ENCODE data around the gene MICAL2.

The MICAL2 gene

DNA sequence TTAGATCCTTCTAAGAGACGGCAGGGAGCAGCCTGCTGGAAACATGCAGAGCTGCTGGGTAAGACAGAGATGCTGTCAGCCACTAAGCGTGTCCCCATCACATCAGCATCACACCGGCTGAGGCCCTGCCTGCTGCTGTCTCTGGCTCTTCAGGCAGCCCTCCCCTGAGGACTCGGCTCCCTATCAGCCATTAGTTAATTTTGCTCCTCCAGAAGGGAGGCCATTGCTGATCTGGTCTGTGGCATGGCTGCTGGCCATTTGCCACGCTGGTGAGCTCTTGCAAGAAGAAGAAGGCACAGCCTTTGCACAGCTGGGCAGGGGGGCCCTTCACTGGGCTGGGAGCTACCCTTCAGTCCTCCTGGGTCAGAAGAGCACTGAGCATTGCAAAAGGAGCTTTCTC lies 135.8 kb downstream of the MICAL2 start:
- DNase-seq (ENCODE audit: low spot score), result no peak

DNA sequence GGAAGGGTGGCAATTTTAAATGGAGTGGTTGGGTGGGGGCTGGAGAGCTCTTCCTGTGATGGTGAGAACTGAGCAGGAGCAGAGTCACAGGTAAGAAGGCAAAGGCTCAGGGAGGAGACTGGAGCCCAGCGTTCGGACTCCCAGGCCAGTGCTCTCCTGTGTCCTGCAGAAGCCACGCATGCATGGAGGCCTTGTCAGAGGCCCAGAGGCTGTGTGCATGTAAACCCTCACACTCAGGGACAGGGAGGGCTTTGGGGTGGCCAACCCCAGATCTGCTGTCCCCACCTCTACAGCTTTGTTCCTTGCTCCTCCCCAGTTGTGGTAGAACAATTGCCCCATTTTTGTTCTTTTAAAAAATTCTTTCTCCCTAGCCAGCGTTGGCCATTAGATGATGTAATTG lies 136.6 kb downstream of the MICAL2 start:
- DNase-seq (ENCODE audit: low spot score), result no peak

DNA sequence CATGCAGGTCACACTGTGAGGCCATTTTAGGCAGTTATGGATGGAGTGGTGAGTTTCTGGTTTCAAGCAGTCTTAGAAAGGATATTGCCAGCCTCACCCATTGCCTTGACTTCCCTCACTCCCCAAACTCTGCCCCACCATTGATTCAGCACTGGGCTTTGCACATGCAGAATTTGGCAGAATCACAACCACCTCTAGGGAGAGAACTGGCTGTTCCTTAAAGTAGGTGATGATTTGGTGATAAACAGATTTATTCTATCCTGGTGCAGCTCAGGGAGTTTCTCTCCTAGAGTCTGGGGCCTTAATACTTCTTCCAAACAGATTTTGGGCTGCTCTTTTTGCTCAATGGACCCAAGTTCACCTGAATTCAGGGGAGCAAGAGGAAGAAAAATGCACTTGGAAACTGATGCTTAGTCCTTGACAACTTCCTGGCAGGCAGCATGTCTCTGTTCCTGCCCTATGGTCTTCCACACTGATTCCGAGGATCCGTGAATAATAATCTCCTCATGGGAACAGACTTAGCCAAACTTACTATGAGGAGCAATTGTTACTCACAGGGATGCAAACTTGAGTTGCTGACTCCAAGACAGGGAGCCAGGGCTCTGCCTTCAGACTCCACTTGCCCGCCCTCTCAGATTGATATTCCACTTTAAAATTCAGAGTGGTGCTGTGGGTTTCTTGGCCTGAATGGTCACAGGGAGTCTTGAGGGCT lies 137.3 kb downstream of the MICAL2 start:
- no peak for DNase-seq (ENCODE audit: low spot score)

DNA sequence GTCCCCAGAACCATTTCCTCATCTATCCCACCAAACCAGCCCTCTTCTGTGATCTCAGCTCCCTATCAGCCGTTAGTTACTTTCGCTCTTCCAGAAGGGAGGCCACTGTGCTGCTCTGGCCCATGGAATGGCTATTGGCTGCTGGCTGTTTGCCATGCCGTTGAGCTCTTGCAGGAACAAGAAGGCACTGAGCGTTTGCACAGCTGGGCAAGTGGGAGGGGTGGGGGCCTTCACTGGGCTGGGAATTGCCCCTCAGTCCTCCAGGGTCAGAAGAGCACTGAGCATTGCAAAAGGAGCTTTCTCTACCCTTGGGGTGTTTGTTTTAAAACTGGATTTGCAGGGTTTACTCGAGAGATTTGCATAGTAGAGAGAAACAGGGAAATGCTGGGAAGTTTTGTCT lies 137.9 kb downstream of the MICAL2 start:
- peak; percentile 87 for DNase-seq (ENCODE audit: low spot score)

DNA sequence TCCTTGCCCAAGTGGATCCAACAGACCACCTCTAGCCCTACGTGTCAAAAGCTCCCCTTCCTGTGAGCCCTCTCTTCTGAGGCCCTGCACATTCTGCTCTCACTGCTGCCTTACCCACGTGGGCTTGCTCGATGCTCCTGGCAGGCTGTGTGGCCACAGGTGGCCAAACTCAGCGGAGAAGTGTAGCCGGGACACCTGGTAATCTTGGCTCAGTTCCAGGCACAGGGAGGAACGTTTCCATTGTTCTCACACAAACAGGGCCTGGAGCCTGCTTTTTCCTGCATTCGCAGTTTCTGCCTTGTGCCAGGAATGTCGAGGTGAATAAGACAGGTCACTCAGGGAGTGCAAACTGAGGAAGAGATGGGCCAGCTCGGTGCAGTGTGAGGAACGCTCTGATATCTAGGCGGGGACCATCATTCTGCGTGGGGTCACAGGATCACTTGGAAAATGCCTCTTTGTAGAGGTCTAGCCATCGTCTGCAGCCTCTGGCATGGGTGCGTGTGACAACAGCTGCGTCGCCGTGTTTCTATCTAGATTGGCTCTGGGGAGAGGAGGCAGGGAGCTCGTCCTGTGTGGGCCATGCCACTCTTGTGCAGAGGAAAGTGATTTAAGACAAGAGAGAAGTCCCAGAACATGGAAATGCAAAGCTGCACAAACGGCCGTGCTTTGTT lies 139.3 kb downstream of the MICAL2 start:
- no peak for DNase-seq (ENCODE audit: low spot score)

DNA sequence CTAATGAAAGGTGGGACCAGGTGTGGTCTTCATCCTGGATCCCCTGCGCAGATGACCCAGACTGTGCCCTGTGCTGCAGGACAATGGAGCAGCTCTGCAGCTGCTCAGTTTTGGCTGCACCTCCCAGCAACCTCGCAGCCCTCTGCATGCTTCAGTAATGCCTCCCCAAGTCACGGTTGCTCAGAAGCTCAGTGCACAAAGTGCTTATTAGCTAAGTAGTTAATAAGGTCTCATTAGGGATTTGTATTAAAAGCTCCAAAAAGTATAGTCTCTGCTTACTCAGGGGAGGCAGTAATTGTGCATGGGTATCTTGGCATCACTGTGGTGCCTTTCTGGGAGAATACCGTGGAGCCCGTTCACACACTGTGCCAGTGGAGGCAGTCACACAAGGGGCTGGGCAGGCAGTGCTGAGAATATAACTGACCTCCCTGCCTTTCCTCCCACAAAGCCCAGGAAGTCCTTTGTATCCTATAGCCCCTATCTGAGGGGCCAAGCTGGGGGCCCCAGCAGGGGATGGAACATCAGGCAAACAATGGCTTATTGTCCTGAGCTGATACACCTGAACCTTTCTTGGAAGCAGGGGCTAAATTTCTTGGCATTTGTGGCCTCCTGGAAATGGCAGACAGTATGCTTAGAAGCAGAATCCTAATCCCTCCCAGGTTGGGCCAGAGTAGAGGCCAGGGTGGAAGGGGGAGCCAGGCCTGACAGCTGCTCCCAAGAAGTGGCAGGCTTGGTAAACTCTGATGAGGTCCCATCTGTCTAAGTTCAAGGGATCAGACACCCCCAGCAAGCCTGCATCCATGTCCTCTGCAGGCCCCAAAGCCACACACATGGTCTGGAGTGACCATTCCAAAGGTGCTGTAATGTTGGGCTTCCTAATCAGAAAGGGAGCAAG lies 141.5 kb downstream of the MICAL2 start:
- no peak for DNase-seq (ENCODE audit: low spot score)

DNA sequence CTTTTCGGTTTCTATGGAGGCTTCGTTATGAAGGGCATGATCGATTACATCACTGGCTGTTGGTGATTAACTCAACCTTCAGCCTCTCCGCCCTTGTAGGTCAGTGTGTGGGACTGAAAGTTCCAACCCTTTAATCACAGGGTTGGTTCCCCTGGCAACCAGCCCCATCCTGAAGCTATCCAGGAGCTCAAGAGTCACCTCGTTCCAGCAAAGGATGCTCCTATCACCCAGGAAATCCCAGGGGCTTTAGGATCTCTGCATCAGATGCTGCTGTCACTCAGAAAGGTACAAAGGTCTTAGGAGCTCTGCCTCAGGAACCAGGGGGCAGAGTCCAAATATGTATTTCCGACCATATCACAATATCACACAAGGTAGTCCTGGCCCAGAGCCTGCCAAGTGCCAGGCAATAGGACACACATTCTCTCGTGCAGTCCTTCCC lies 143.5 kb downstream of the MICAL2 start:
- DNase-seq (ENCODE audit: low spot score), result no peak

DNA sequence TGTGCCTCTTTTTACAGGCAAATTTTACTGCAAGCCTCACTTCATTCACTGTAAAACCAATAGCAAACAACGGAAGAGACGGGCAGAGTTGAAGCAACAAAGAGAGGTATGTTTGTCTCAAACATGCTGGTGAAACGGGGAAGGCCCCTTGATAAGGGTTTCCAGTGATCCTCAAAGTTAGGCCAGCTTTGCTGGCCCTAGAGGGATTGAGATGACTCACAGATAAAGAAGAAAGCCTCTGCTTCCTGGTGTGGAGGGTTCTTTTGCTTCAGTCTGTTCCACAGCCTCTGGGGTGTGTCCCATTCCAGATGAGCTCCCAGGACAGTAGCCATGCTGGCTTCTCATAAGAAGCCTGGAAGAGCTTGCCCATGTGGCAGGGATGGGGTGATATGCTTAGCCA lies 148.1 kb downstream of the MICAL2 start:
- DNase-seq (ENCODE audit: low spot score), result no peak

DNA sequence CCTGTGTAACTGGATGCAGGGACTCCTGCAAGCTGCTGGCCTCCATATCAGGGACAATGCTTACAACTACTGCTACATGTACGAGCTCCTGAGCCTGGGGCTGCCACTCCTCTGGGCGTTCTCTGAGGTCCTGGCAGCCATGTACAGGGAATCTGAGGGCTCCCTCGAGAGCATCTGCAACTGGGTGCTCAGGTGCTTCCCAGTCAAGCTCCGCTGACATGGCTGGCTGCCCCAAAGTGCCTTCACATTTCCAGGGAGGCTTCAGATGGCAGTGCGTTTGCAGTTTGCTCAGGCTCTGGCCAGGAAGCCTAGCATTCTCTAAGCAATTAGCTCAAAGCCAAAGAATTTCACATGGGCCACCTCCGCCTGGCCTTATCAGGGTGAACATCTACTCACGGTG lies 149.6 kb downstream of the MICAL2 start:
- DNase-seq (ENCODE audit: low spot score), result no peak

DNA sequence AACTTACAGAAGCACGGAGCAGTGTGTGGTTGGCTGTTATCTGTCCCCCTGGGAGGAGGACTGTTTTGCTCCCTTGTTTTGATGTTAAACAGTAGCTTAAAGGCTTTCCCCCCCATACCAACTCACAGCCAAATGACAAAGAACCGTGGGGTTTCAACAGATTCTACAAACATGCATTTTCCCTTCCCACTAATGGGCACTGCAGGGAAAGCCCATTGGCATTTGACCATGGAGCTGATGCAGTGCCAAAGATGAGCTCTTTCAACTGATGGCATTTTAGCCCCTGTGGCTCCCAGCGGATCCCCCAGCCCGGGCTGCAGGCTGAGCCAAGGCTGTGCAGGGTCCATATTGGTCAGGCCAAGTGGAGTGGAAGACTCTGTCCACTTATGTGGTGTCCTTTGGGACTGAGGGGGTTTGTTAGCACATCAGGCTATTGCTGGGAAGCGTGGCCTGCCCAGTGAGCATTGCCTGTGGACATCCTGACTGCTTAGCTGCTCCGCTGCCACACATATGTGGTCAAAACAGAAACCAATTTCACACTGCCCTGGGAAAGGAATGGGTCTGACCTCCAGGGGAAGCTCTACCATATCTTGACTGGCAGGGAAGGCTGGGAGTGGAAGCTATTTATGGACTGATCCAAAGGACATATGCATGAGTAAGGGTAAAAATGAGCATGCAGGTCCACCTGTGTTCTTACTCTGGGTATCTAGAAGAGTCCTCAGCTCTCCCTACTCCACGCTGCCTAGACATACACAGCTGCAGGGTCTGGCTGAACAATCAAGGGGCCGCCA lies 150.5 kb downstream of the MICAL2 start:
- no peak for DNase-seq (ENCODE audit: low spot score)

DNA sequence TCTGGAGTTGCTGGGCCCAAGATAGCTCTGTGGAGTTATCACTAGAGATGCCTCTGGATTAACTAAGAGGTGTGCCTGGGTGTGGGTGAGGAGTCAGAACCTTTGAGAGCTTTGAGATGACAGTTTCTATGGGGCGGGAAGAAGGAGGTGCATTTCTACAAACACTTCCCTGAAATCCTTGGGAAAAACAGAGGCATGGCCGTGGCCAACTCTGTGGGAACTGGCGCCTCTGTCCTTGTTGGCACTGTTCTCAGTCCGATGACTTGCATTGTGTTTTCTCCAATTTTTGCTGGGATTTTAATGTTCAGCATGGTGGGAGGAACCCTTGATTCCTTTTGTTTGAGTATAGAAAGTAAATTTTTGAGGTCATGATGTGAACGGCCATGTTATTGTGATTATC lies 151.2 kb downstream of the MICAL2 start:
- DNase-seq (ENCODE audit: low spot score), result no peak

DNA sequence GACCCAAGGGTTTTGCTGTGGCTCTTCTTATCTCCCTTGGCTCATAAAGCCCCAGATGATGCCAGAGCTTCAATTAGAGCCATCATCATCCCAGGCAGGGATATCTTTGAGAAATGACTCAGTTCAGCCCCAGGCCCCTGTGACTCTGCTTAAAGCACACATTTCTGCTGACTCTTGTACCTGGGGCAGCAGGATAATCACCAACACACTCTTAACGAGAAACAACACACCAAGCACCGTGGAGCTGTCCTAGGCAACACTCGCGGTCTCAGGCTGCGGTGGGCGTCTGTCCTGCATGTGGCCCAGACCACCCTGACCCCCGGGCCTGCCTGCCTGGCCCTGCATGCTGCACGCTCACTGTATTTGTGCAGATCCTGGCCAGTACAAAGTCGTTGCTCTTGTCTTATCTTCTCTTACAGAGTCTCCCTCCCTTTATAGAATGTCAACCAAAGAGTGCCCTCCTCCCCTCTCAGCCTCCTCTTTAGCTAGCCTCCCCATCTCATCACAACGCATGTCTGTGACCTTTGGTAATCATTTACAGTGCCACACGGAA lies 152.8 kb downstream of the MICAL2 start:
- DNase-seq (ENCODE audit: low spot score), result no peak

DNA sequence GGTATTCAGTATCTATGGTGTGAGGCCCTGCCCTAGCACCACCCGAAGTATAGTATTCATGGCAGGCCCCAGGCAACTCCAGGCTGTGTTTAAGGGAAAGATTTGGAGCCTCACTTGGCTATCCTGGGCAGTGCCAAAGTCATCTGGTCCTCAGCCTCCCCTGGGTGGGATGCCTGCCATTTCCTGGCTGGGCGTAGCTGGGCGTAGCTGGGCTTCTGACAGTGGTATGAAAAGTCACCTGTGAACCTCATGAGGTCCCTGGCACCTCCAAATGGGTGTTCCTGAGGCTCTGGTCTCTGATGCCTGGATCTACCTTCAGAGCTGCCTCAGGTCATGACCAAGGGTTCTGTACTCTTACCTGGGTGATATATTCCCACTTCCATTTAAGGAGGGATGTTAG lies 154.0 kb downstream of the MICAL2 start:
- no peak for DNase-seq (ENCODE audit: low spot score)

DNA sequence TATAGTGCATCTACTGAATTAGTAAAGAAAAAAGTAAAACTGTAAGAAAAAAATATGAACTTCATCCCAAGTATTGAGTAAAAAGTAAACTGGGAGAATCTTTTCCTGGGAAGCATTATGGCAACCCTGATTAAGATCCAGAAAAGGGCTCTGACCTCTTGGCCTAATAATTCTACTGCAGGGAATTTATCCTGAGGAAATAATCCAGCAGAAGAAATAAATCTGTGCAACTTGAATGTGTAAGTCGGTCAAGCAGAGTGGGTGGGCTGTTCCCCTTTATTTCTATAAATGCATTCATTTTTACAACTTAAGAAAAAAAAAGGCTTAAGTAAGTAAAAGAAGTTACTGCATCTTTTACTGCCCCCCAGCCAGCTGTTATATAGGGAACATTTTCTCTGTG lies 155.7 kb downstream of the MICAL2 start:
- no peak for DNase-seq (ENCODE audit: low spot score)

DNA sequence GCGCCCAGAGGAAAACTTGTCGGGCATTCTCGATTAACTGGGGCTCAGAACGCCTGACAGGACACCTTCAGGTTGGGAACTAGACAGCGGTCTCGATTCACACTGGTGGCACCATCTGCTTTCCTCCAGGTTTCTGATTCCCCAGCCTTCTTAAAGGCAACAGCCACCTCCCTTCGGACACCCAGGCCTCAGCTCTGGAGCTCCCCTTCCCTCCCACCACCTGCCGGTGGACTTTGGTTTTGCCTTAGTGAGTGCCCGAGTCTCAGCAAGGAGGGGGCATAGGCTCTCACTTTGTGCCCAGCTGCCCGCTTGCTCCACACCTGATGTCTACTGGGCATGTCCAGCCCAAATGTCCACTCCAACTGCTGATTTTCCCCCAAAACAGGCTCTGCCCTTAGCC lies 156.6 kb downstream of the MICAL2 start:
- DNase-seq (ENCODE audit: low spot score), result no peak

DNA sequence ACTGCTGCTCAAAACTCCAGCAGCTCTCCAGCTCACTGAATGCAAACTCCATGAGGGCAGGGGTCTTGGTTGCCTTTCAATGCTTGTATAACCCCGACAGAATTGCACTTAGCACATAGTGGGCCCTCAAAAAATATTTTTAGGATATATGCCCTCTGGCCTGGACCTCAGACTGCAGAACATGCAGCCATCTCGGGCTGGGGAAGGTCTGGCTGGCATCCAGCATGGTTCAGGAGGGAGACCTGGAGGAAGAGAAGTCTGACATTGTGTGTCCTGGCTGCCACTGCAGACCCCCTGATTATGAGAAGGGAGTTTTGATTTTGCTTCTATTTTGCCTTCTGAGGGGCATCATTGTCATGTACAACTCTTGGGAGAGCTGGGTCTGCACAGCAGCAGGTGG lies 157.5 kb downstream of the MICAL2 start:
- DNase-seq (ENCODE audit: low spot score), result no peak

DNA sequence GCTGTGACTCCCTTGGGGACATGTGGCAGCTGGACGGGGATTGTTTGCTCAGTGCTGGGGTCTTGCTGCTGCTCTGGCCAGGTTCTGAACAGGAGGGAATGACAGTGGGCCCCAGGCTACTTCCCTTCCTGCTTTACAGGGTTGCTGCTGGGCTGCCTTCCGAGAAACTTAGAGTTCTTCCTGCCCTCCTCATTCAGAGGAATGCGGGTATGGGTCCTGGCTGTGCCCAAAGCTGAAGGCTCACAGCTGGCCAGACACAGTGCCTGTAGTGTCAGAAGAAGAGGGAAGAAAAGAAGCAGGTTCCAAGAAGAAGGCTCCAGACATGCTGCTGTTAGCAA lies 158.7 kb downstream of the MICAL2 start:
- no peak for DNase-seq (ENCODE audit: low spot score)

DNA sequence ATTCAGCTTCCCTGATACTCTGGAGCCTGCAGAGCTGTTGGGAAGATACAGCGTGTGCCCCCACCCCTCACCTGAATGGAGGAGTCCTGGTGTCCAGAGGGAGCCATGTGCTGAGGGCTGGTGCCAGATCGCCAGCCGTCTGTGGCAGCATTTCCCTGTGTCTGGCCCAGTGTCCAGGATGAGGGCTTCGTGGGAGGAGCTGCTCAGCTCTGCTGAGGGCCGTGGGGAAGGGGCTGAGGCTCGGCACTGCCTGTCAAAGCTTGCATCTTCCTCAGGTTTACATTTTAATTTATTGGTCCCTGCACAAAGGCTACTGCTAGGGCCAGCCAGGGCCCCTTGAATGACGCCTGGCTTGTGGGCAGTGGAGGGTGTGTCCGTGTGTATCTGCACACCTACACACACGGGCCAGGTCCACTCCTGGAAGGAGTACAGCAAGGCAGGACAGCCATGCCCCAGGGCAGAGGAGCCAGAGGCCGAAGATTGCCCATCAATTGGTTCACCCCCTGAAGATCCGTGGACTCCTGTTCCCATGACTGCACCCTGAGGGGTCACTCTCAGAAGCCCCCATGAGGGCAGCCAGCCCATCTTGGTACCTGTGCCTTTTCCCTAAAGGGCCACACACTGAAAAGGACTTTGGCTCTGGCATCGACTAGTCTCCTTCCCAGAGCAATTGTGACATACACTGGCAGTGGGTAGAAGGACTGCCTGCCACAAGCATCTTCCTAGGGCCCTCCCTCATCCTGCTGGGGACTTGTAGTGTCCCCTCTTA lies 159.2 kb downstream of the MICAL2 start:
- no peak for DNase-seq (ENCODE audit: low spot score)

DNA sequence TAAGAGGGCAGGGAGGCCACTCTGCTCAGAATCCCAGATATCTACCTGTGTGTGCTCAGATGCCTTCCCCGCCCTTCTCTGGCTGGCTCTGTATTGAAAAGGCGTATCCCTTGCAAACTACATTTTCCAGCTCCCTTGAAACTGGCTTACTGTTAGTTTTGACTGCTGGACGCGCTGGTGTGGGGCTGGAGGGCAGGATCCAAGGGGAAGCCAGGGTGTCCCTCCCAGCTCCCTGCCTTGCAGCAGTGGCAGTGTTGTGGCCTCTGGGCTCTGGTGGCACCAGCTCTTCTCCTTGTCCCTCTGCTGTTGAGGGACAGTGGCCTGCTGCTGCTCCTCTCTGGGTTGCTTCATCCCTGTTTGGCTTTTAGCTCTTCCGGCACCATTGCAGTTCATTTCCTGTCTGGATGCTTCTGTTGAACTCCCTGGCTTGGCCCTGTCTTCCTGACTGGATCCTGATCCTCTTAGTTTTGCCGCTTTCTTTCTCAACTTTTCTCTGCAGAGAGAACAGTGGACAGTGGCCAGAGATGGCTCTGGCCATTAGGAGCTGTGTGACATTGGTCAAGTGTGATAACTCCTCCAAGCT lies 159.9 kb downstream of the MICAL2 start:
- no peak for DNase-seq (ENCODE audit: low spot score)

DNA sequence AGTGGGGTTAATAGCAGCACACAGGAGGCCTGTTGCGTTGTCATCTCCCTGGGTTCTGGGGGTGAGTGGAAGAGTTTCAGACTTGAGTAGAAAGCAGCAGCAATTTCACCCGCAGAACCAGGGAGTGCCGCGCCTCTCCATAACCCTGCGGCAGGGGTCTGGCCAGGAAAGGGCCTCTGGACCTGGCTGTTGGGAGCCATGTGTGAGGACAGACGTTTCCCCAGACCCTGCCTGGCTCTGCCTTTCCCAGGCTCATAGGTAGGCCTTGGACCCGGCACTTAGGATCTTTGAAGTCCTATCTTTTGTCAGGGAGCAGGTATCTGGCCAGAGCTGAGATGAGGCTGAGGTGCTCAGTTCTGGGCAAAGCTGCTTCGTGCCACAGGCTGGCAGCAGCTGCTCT lies 160.4 kb downstream of the MICAL2 start:
- no peak for DNase-seq (ENCODE audit: low spot score)

DNA sequence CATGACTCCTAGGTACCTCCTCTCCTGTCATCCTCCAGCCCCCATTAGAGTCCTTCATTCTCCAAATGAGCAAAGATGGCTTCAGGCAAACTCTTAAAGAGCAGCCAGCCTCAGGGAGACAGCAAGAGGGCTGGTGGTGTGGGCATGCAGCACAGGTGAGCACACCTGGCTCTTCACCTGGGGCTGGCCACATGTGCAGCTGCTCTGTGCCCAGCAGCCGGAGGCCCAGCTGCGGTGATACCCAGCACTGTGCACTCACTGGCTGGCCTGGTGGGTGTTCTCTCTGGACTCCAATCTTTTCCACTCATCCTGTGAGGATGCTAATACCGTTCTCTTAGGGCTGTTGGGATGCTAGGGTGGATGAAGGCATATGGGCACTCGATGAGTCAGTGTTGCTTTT lies 160.9 kb downstream of the MICAL2 start:
- no peak for DNase-seq (ENCODE audit: low spot score)

Data from pons (tissue), 1 donor.